Stomach (tissue), 4 donors: ENCODE measurements around the gene SIGLEC8.

ENCODE experiments used
- EP300 ChIP-seq: sonication (generic); formaldehyde crosslinking; IDR thresholded peaks from one replicate; pipeline ENCODE4 v1.6.1; 2017; ENCODE audit warnings: antibody characterized with exemption
- POLR2A ChIP-seq, 4 donors: fragments of 450-650 bp; IDR thresholded peaks; one replicate each; pipeline ENCODE4 v1.6.1; 2016; ENCODE audit warnings: antibody characterized with exemption in 4 of 4, control low read depth in 2 of 4, mild to moderate bottlenecking in 1 of 4, moderate library complexity in 1 of 4
- POLR2AphosphoS5 ChIP-seq, 3 donors: sonication (generic); formaldehyde crosslinking; IDR thresholded peaks; one replicate each; pipeline ENCODE4 v1.6.1; 2016; ENCODE audit warnings: antibody characterized with exemption in 3 of 3
- TF ChIP-seq, protein P1 (sequence below), 7 experiments: fragments of 450-650 bp in 4 of 7; fragments of 200-600 bp in 3 of 7; sonication (generic) in 3 of 7; IDR thresholded peaks; one replicate each; pipeline ENCODE4 v1.5.1; 2016 to 2019; ENCODE audit warnings: antibody characterized with exemption in 7 of 7, control low read depth in 2 of 7, mild to moderate bottlenecking in 1 of 7

DNA sequence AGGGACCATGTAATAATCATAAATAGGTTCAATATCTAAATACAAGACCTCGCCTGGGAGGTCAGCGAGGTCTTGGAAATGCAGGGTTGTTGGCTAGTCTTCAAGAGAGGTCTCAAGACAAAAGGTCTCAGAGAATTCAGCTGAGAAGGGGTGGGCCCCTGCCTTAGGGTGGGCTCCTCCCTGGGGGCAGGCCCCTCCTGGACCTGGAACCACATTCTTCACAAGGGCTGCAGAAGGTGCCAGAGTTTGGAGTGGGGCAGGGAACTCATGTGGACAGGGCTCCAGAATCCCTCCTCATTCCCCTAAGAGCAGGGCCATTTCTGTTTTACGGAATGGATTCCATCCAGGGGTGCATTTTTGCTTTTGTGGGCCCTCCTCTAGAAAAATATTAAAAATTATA lies 30.2 kb upstream of the SIGLEC8 start:
- TF ChIP-seq, protein P1, sequence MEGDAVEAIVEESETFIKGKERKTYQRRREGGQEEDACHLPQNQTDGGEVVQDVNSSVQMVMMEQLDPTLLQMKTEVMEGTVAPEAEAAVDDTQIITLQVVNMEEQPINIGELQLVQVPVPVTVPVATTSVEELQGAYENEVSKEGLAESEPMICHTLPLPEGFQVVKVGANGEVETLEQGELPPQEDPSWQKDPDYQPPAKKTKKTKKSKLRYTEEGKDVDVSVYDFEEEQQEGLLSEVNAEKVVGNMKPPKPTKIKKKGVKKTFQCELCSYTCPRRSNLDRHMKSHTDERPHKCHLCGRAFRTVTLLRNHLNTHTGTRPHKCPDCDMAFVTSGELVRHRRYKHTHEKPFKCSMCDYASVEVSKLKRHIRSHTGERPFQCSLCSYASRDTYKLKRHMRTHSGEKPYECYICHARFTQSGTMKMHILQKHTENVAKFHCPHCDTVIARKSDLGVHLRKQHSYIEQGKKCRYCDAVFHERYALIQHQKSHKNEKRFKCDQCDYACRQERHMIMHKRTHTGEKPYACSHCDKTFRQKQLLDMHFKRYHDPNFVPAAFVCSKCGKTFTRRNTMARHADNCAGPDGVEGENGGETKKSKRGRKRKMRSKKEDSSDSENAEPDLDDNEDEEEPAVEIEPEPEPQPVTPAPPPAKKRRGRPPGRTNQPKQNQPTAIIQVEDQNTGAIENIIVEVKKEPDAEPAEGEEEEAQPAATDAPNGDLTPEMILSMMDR (IDR thresholded peaks at IDR 0.05) = no peak
- TF ChIP-seq POLR2A (IDR thresholded peaks at IDR 0.05) (no peak), POLR2AphosphoS5 (IDR thresholded peaks at IDR 0.05) (no peak), EP300 (no peak)
